Measurements from ENCODE around the gene KLF17. TPM values are rescaled to one million over a fixed set of nuclear protein-coding genes. Genes with fewer than 3 reads are reported as not detected.

The KLF17 gene
- total and polyA plus RNA-seq, 9 donors = 0.08 to 0.32 (median 0.11) TPM; not detected in 3

DNA sequence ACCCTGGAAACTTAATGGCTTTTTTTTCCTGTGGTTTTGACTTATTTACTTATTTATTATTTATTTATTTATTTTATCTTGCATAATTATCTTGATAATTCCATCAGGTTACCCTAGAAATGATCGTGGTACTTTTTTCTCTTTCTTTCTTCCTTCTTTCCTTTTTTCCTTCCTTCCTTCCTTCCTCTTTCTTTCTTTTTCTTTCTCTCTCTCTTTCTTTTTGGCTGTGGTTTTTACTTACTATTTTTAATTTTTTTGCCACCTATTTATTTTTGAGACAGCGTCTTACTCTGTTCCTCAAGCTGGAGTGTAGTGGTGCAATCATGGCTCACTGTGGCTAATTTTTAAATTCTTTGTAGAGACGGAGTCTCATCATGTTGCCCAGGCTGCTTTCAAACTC lies 29.0 kb downstream of the KLF17 start:
- peaks cover 10% of the 10 kb centered on the region for H3K9me3 ChIP-seq (replicated peaks; ENCODE audit: control insufficient read depth, low read depth, low read length)
- H3K36me3 ChIP-seq (ENCODE audit: control insufficient read depth, insufficient read depth, low read length) = no peaks in the 10 kb centered on the region
- H3K4me1 ChIP-seq (ENCODE audit: control insufficient read depth, insufficient read depth, low read length) = no peaks in the 10 kb centered on the region
- no peak overlapping the region for H3K4me3 ChIP-seq (ENCODE audit: low read length)
- DNase-seq = no peak
- peaks cover 4% of the 10 kb centered on the region for H3K27me3 ChIP-seq (ENCODE audit: control insufficient read depth, insufficient read depth, low read length)
- H3K27ac ChIP-seq (ENCODE audit: low read length) = no peak overlapping the region
- WGBS (ENCODE audit: insufficient coverage) = 67% methylated on average over 1 of the region's 3 CpGs

DNA sequence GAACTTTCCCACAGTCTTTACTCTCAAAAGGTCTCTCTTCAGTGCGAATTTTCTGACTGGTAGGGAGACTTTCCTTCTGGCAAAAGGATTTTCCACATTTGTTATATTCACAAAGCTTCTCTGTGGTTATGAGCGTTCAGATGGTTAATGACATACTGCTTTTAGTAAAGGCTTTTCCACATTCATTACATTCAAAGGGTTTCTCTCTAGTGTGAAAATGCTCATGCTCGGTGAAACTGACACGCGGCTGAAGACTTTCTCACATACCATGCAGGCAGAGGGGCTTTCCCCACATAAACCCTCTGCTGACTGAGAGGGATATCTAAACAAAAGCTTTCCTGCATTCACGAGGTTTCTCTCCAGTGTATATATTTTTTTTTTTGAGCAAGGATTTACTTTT lies 32.7 kb downstream of the KLF17 start:
- no peaks in the 10 kb centered on the region for H3K9me3 ChIP-seq (replicated peaks; ENCODE audit: control insufficient read depth, low read depth, low read length)
- peaks cover 4% of the 10 kb centered on the region for H3K27me3 ChIP-seq (ENCODE audit: control insufficient read depth, insufficient read depth, low read length)
- no peak overlapping the region for H3K4me3 ChIP-seq (ENCODE audit: low read length)
- DNase-seq = no peak
- no CpG with 5 or more reads among the region's 6 CpGs for WGBS (ENCODE audit: insufficient coverage)
- no peak overlapping the region for H3K27ac ChIP-seq (ENCODE audit: low read length)
- H3K36me3 ChIP-seq (ENCODE audit: control insufficient read depth, insufficient read depth, low read length) = no peaks in the 10 kb centered on the region
- H3K4me1 ChIP-seq (ENCODE audit: control insufficient read depth, insufficient read depth, low read length) = no peaks in the 10 kb centered on the region

DNA sequence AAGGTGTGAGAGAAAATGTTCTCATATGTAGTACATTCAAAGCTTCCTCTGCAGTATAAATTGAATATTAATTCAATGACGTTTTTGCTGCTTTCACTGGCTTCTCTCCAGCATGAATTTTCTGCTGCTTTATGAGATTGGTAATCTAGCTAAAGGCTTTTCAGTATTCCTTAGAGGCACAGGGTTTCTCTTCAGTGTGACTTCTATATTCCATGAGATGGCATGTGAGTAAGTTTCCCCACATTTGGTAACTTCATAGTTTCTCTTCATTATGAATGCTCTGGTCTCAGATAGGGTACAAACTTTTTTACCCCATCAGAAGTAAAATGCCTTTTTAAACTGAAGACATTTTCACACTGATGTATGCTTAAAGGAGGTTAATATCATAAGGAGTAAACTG lies 33.2 kb downstream of the KLF17 start:
- peak; percentile 5 for DNase-seq
- no peaks in the 10 kb centered on the region for H3K36me3 ChIP-seq (ENCODE audit: control insufficient read depth, insufficient read depth, low read length)
- no CpG with 5 or more reads among the region's 1 CpG for WGBS (ENCODE audit: insufficient coverage)
- H3K4me3 ChIP-seq (ENCODE audit: low read length) = no peak overlapping the region
- H3K27ac ChIP-seq (ENCODE audit: low read length) = no peak overlapping the region
- H3K4me1 ChIP-seq (ENCODE audit: control insufficient read depth, insufficient read depth, low read length) = no peaks in the 10 kb centered on the region
- peaks cover 4% of the 10 kb centered on the region for H3K27me3 ChIP-seq (ENCODE audit: control insufficient read depth, insufficient read depth, low read length)
- no peaks in the 10 kb centered on the region for H3K9me3 ChIP-seq (replicated peaks; ENCODE audit: control insufficient read depth, low read depth, low read length)

DNA sequence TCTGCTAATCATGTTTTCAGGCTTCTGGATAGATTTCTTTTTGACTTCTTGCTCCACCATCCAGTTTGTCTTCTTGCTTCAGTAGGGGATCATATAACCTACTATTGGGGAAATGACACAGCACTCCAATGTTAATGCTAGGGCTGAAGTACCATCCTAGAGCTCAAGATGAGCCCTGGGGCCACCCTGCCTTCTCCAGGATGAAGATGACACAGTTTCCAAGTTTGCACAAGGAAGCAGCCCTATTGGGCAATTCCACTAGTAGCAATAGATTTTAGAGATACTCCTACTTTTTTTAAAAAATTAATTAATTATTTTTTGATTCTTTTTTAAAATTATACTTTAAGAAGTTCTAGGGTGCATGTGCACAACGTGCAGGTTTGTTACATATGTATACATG lies 34.1 kb downstream of the KLF17 start:
- H3K4me3 ChIP-seq (ENCODE audit: low read length) = no peak overlapping the region
- H3K9me3 ChIP-seq (replicated peaks; ENCODE audit: control insufficient read depth, low read depth, low read length) = no peaks in the 10 kb centered on the region
- no CpG with 5 or more reads among the region's 1 CpG for WGBS (ENCODE audit: insufficient coverage)
- H3K36me3 ChIP-seq (ENCODE audit: control insufficient read depth, insufficient read depth, low read length) = no peaks in the 10 kb centered on the region
- H3K4me1 ChIP-seq (ENCODE audit: control insufficient read depth, insufficient read depth, low read length) = no peaks in the 10 kb centered on the region
- H3K27ac ChIP-seq (ENCODE audit: low read length) = no peak overlapping the region
- DNase-seq = no peak
- peaks cover 4% of the 10 kb centered on the region for H3K27me3 ChIP-seq (ENCODE audit: control insufficient read depth, insufficient read depth, low read length)

DNA sequence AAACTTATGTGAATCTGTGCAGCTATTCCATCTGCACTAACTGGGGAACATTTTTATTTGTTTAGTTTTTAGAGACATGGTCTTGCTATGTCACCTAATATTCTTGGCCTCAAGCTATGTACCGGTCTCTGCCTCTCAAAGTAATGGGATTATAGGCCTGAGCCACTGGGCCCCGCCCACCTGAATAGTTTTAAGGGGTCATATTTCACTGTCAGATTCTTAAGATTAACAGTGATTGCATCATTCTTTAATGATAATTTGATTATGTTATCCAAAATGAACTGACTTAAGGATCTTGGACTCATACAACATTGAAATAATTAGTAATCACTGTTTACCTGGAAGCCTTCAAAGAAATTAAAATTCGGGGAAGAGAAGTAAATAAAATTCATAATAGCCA lies 35.4 kb downstream of the KLF17 start:
- no peaks in the 10 kb centered on the region for H3K36me3 ChIP-seq (ENCODE audit: control insufficient read depth, insufficient read depth, low read length)
- peaks cover 2% of the 10 kb centered on the region for H3K27me3 ChIP-seq (ENCODE audit: control insufficient read depth, insufficient read depth, low read length)
- 75% methylated on average over 1 of the region's 3 CpGs for WGBS (ENCODE audit: insufficient coverage)
- no peaks in the 10 kb centered on the region for H3K4me1 ChIP-seq (ENCODE audit: control insufficient read depth, insufficient read depth, low read length)
- no peak overlapping the region for H3K4me3 ChIP-seq (ENCODE audit: low read length)
- no peaks in the 10 kb centered on the region for H3K9me3 ChIP-seq (replicated peaks; ENCODE audit: control insufficient read depth, low read depth, low read length)
- DNase-seq = no peak
- no peak overlapping the region for H3K27ac ChIP-seq (ENCODE audit: low read length)

DNA sequence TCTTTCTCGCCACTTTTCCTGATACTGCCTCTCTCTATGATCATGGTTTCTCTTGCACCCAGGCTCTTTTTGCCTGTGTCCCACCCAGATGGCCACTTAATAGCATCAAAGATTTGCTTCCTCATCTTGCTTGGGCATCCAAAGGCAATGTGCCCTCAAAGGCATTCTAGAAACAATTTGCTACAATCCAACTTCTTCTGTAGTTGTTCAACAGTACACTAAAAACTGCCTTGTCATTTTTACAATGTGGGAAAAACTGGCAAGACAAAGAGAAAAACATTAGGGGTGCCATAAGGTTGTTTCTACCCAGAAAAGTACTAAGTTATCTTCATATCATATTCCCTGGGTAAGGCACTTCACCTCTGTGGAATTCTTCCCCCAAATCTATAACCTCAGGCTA lies 39.3 kb downstream of the KLF17 start:
- 80% methylated on average over 1 of the region's 1 CpG for WGBS (ENCODE audit: insufficient coverage)
- Histone ChIP-seq H3K4me1 (ENCODE audit: control insufficient read depth, insufficient read depth, low read length) (no peaks in the 10 kb centered on the region), H3K36me3 (ENCODE audit: control insufficient read depth, insufficient read depth, low read length) (no peaks in the 10 kb centered on the region), H3K9me3 (replicated peaks; ENCODE audit: control insufficient read depth, low read depth, low read length) (no peaks in the 10 kb centered on the region), H3K27me3 (ENCODE audit: control insufficient read depth, insufficient read depth, low read length) (no peaks in the 10 kb centered on the region), H3K27ac (ENCODE audit: low read length) (no peak overlapping the region), H3K4me3 (ENCODE audit: low read length) (no peak overlapping the region)
- no peak for DNase-seq

DNA sequence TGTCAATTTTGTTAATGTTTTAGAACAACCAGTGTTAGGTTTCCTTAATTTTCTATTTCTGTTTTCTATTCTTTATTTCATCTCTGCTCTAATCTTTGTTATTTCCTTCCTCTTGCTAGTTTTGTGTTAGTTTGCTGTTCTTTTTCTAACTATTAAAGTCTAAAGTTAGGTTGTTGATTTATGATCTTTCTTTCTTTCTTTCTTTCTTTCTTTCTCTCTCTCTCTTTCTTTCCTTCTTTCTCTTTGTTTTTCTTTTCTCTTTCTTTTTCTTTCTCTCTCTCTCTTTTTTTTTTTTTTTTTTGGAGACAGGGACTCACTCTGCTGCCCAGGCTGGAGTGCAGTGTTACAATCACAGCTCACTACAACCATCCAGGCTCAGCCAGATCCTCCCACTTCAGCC lies 40.2 kb downstream of the KLF17 start:
- DNase-seq = no peak
- Histone ChIP-seq H3K27me3 (ENCODE audit: control insufficient read depth, insufficient read depth, low read length) (no peaks in the 10 kb centered on the region), H3K4me1 (ENCODE audit: control insufficient read depth, insufficient read depth, low read length) (no peaks in the 10 kb centered on the region), H3K9me3 (replicated peaks; ENCODE audit: control insufficient read depth, low read depth, low read length) (no peaks in the 10 kb centered on the region), H3K4me3 (ENCODE audit: low read length) (no peak overlapping the region), H3K36me3 (ENCODE audit: control insufficient read depth, insufficient read depth, low read length) (no peaks in the 10 kb centered on the region), H3K27ac (ENCODE audit: low read length) (no peak overlapping the region)

DNA sequence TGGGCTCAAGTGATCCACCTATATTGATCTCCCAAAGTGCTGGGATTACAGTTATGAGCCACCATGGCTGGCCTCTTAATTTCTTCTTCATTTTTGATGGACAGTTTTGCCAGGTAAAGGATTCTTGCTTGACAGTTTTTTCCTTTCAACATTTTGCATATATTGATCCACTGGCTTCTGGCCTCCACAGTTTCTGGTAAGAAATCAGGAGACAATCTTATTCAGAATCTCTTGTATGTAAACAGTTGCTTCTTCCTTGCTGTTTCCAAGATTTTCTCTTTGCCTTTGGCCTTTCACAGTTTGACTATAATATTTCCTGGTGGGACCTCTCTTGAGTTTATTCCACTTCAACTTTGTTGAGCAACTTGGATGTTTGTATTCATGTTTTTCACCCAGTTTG lies 42.9 kb downstream of the KLF17 start:
- Histone ChIP-seq H3K9me3 (replicated peaks; ENCODE audit: control insufficient read depth, low read depth, low read length) (no peaks in the 10 kb centered on the region), H3K36me3 (ENCODE audit: control insufficient read depth, insufficient read depth, low read length) (no peaks in the 10 kb centered on the region), H3K4me1 (ENCODE audit: control insufficient read depth, insufficient read depth, low read length) (no peaks in the 10 kb centered on the region), H3K4me3 (ENCODE audit: low read length) (no peak overlapping the region), H3K27ac (ENCODE audit: low read length) (no peak overlapping the region), H3K27me3 (ENCODE audit: control insufficient read depth, insufficient read depth, low read length) (no peaks in the 10 kb centered on the region)
- no peak for DNase-seq

DNA sequence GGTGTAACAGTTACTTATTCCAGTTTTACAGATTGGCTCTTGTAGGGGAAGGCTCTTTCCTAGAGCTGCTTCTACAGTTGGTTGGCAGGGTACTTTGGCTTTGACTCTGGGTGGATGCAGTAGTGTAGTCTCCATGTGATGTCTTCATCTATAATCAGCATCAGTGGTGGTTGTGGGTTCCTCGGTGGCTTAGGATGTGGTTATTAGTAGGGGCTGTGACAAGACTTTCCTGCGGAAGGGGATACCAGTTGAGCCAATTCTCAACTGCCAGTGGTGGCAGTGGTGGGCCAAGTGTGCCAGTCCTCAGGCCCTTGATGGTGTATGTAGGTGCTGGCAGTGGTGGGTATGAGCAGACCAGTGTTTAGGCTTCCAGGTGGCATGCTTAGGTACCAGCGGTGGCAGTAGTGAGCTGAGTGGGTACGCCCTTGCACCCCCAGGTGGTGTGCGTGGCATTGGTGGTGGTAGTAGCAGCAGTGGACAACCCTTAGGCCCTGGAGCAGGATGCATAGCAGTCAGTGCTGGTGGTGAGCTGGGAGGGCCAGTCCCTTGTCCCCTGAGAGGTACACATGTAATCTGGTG lies 50.0 kb downstream of the KLF17 start:
- peaks cover 2% of the 10 kb centered on the region for H3K9me3 ChIP-seq (replicated peaks; ENCODE audit: control insufficient read depth, low read depth, low read length)
- H3K4me3 ChIP-seq (ENCODE audit: low read length) = no peak overlapping the region
- no peaks in the 10 kb centered on the region for H3K4me1 ChIP-seq (ENCODE audit: control insufficient read depth, insufficient read depth, low read length)
- no peak for DNase-seq
- H3K27me3 ChIP-seq (ENCODE audit: control insufficient read depth, insufficient read depth, low read length) = peaks cover 3% of the 10 kb centered on the region
- 89% methylated on average over 5 of the region's 5 CpGs for WGBS (ENCODE audit: insufficient coverage)
- H3K36me3 ChIP-seq (ENCODE audit: control insufficient read depth, insufficient read depth, low read length) = no peaks in the 10 kb centered on the region
- H3K27ac ChIP-seq (ENCODE audit: low read length) = no peak overlapping the region

DNA sequence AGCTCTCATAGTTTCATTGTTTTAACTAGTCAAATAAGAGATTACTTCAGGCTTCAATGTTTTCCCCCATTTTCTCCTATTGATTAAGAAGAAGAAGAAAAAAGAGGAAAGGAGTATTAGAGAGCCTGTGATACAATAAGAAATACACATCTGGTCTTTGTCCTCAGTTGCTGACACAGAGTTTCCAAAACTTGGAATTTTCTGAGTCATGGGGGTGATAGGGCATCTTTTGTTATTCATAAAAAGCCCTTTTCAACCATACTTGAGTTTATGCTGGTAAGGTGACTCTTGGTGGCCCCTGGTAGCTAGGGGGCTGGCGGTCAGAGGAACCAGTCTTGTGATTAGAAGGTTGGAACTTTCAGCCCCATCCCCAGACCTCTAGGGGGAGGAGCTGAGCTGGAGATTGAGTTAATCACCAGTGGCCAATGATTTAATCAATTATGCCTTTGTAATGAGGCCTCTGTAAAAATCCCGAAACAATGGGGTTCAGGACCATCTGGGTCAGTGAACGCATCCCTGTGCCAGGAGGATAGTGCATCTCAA lies 51.7 kb downstream of the KLF17 start:
- DNase-seq = no peak
- H3K27ac ChIP-seq (ENCODE audit: low read length) = no peak overlapping the region
- no peaks in the 10 kb centered on the region for H3K4me1 ChIP-seq (ENCODE audit: control insufficient read depth, insufficient read depth, low read length)
- WGBS (ENCODE audit: insufficient coverage) = 89% methylated on average over 2 of the region's 3 CpGs
- H3K27me3 ChIP-seq (ENCODE audit: control insufficient read depth, insufficient read depth, low read length) = peaks cover 3% of the 10 kb centered on the region
- peaks cover 5% of the 10 kb centered on the region for H3K9me3 ChIP-seq (replicated peaks; ENCODE audit: control insufficient read depth, low read depth, low read length)
- no peaks in the 10 kb centered on the region for H3K36me3 ChIP-seq (ENCODE audit: control insufficient read depth, insufficient read depth, low read length)
- H3K4me3 ChIP-seq (ENCODE audit: low read length) = no peak overlapping the region

DNA sequence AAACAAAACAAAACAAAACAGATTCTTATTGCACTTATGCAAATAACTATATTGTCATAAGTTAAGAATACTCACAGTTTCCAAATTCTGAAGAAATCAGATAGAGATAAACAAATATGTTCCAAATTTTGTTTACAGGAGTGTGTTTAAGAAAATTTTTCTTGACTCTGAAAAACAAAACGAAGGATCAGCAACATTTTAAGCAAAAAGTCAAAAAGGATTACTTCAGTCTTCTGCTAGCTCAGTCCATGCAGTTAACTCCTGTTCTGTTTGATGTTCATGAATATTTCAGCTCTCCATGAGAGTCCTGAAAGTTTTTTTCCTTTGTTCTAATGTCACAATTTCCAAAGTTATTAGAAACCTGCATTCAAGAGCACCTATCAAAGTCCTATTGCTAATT lies 56.0 kb downstream of the KLF17 start:
- Histone ChIP-seq H3K27me3 (ENCODE audit: control insufficient read depth, insufficient read depth, low read length) (peaks cover 3% of the 10 kb centered on the region), H3K4me3 (ENCODE audit: low read length) (no peak overlapping the region), H3K4me1 (ENCODE audit: control insufficient read depth, insufficient read depth, low read length) (no peaks in the 10 kb centered on the region), H3K27ac (ENCODE audit: low read length) (no peak overlapping the region), H3K9me3 (replicated peaks; ENCODE audit: control insufficient read depth, low read depth, low read length) (peaks cover 3% of the 10 kb centered on the region), H3K36me3 (ENCODE audit: control insufficient read depth, insufficient read depth, low read length) (no peaks in the 10 kb centered on the region)
- no CpG with 5 or more reads among the region's 1 CpG for WGBS (ENCODE audit: insufficient coverage)
- DNase-seq = no peak

All from muscle of leg (tissue), 11 donors.